SH-SY5Y (cell line): ENCODE data around the gene CHD6.

Experiments
- GATA2 ChIP-seq: IDR thresholded peaks from 2 replicates; pipeline ENCODE4 v1.6.1; 2011; ENCODE audit warnings: mild to moderate bottlenecking, low read depth, low read length
- GATA3 ChIP-seq: IDR thresholded peaks from 2 replicates; pipeline ENCODE4 v1.6.1; 2011; ENCODE audit warnings: low read depth, mild to moderate bottlenecking, low read length, moderate library complexity

DNA sequence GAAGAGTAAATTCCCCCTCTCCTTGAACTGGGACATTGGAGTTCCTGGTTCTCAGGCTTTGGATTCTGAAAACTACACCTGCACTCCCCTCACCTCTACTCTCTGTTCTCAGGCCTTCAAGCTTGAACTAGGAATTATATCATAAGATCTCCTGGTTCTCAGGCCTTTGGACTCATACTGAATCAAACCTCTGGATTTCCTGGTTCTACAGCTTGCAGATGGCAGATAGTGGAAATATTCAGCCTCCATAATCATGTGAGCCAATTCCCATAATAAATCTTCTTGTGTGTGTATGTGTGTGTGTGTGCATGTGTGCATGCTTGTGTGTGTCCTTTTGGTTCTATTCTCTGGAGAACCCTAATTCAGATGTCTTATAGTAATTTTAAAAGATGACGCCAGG lies 12.7 kb upstream of the CHD6 start:
- TF ChIP-seq GATA3 (no peak), GATA2 (no peak)
